ENCODE data around the gene BAIAP3.

GRCh38 chr16:1320097-1320496, 13.3 kb upstream of the BAIAP3 start:
- TF ChIP-seq CTCF (IDR thresholded peaks at IDR 0.05) (no peak), POLR2A (IDR thresholded peaks at IDR 0.05) (no peak)
